LNCAP (cell line): Measurements from ENCODE around the gene CHADL.

Source experiments
- CTCF ChIP-seq: fragments of 450-650 bp; IDR thresholded peaks from 2 replicates; pipeline ENCODE4 v1.5.1; 2017; ENCODE audit warnings: mild to moderate bottlenecking

The CHADL gene

GRCh38 chr22:41284465-41284864 lies 43.7 kb upstream of the CHADL start:
- TF ChIP-seq CTCF, result no peak

GRCh38 chr22:41280854-41281253 lies 40.1 kb upstream of the CHADL start:
- TF ChIP-seq CTCF, result no peak

GRCh38 chr22:41280065-41280464 lies 39.3 kb upstream of the CHADL start:
- no peak for TF ChIP-seq CTCF

GRCh38 chr22:41274856-41275255 lies 34.1 kb upstream of the CHADL start:
- TF ChIP-seq CTCF, result no peak

- no peak for TF ChIP-seq CTCF
These were observed 32.4 kb upstream of the CHADL start for GRCh38 chr22:41273128-41273527.

GRCh38 chr22:41271787-41272186 lies 31.1 kb upstream of the CHADL start:
- TF ChIP-seq CTCF, result no peak

GRCh38 chr22:41267958-41268357 lies 27.2 kb upstream of the CHADL start:
- TF ChIP-seq CTCF, result no peak

- TF ChIP-seq CTCF, result no peak
These were observed 23.7 kb upstream of the CHADL start for GRCh38 chr22:41264408-41264941.
